Smooth muscle cell (in vitro differentiated cells): ENCODE measurements around the gene MAMLD1. TPM values are rescaled to one million over a fixed set of nuclear protein-coding genes. Genes with fewer than 3 reads are reported as not detected.

Source experiments
- DNase-seq: peaks from one replicate; lab custom pipeline; 2025; ENCODE audit not compliant: unreplicated experiment; lab: John Stamatoyannopoulos, UW
- H2AFZ ChIP-seq: fragments of 200-600 bp; sonication (generic); 2 replicates; pipeline ENCODE4 v1.6.0; 2016; ENCODE audit warnings: antibody characterized with exemption, low read depth, mild to moderate bottlenecking
- H3F3A ChIP-seq: fragments of 200-600 bp; sonication (generic); 2 replicates; pipeline ENCODE4 v1.6.0; 2017; ENCODE audit warnings: antibody characterized with exemption, low read depth
- H3K27ac ChIP-seq: fragments of 200-600 bp; sonication (generic); 2 replicates; pipeline ENCODE4 v1.5.1; 2016; ENCODE audit warnings: low read depth, mild to moderate bottlenecking
- H3K27me3 ChIP-seq: fragments of 200-600 bp; sonication (generic); 2 replicates; pipeline ENCODE4 v1.6.1; 2016; ENCODE audit warnings: low read depth, mild to moderate bottlenecking
- H3K36me3 ChIP-seq: fragments of 200-600 bp; sonication (generic); 2 replicates; pipeline ENCODE4 v1.5.1; 2016; ENCODE audit warnings: low read depth
- H3K4me1 ChIP-seq: fragments of 200-600 bp; sonication (generic); 2 replicates; pipeline ENCODE4 v1.5.1; 2016; ENCODE audit warnings: low read depth
- H3K4me2 ChIP-seq: fragments of 200-600 bp; sonication (generic); 2 replicates; pipeline ENCODE4 v1.6.0; 2016; ENCODE audit warnings: mild to moderate bottlenecking
- H3K4me3 ChIP-seq: fragments of 200-600 bp; sonication (generic); 2 replicates; pipeline ENCODE4 v1.5.1; 2016; ENCODE audit warnings: mild to moderate bottlenecking
- H3K79me2 ChIP-seq: fragments of 200-600 bp; sonication (generic); 2 replicates; pipeline ENCODE4 v1.6.0; 2016; ENCODE audit warnings: low read depth, mild to moderate bottlenecking
- H3K9ac ChIP-seq: fragments of 200-600 bp; sonication (generic); 2 replicates; pipeline ENCODE4 v1.6.0; 2016; ENCODE audit warnings: low read depth
- H3K9me3 ChIP-seq: fragments of 200-600 bp; sonication (generic); replicated peaks from 2 replicates; pipeline ENCODE4 v1.5.1; 2016; ENCODE audit warnings: low read depth
- H4K20me1 ChIP-seq: fragments of 200-600 bp; sonication (generic); 2 replicates; pipeline ENCODE4 v1.6.0; 2016; ENCODE audit warnings: low read depth
- WGBS: methylation state at CpG from one replicate; pipeline ENCODE4 v1.1.7; 2016; ENCODE audit warnings: low lambda C conversion rate; 5-methylcytosine and 5-hydroxymethylcytosine counted together
- polyA plus RNA-seq: library from polyadenylated mRNA; unstranded; fragments of >200 nt; fragmentation: Nextera tagmentation; extraction: Ambion mirVana; gene quantifications from 2 replicates; pipeline ENCODE4 v1.2.1, GENCODE V29; 2016
- total RNA-seq: library from RNA; depleted of rRNA; stranded (reverse); fragments of >200 nt; gene quantifications from 2 replicates; pipeline ENCODE4 v1.2.3, GENCODE V29; 2014
- TF ChIP-seq, protein P1 (sequence below): fragments of 200-600 bp; sonication (generic); IDR thresholded peaks from 2 replicates; pipeline ENCODE4 v1.5.1; 2017; ENCODE audit warnings: borderline replicate concordance, mild to moderate bottlenecking, antibody characterized with exemption; ENCODE audit not compliant: insufficient read depth, poor library complexity, severe bottlenecking

The MAMLD1 gene
- total and polyA plus RNA-seq, 2 experiments from 2014 or later, result 2.4 to 3.8 TPM

DNA sequence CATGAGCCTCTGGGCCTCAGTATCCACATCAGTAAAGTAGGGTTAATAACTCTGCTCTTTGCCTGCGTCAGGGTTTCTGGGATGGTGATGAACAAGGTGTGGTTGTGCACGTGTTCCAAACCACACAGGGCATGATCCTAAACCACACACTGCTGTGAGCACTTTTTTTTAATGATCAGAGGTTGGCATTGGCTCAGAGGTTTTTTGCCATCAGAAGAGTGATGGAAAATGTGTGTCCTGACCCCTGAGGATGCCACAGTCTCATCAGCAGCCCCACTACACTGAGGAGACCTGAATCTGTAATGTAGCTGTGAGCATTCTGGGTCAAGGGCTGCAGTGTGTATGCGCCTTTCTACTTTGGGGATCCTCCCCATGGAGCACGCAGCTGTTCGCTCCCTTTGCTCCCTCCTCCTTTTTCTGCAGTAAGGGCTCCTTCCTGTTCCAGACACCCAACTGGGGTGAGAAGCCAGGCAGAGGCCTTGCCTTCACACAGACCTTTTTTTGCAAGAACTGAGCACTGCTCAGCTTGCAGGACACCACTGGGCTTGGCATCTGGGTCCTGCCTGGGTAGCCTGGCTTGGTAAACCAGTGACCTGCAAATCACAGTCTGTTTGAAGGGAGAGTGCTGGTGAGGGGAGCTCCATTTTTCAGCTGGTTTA lies 87.5 kb downstream of the MAMLD1 start:
- 80% methylated on average over 5 of the region's 5 CpGs for WGBS
- DNase-seq, result no peak
- H3K9me3 ChIP-seq, result no peaks in the 10 kb centered on the region
- no peak overlapping the region for H2AFZ ChIP-seq
- no peaks in the 10 kb centered on the region for H3K4me1 ChIP-seq
- H3K79me2 ChIP-seq, result no peaks in the 10 kb centered on the region
- H3K4me2 ChIP-seq, result no peak overlapping the region
- H4K20me1 ChIP-seq, result no peaks in the 10 kb centered on the region
- H3K9ac ChIP-seq, result no peak overlapping the region
- no peaks in the 10 kb centered on the region for H3F3A ChIP-seq
- no peaks in the 10 kb centered on the region for H3K36me3 ChIP-seq
- H3K4me3 ChIP-seq, result no peak overlapping the region
- TF ChIP-seq, protein P1, sequence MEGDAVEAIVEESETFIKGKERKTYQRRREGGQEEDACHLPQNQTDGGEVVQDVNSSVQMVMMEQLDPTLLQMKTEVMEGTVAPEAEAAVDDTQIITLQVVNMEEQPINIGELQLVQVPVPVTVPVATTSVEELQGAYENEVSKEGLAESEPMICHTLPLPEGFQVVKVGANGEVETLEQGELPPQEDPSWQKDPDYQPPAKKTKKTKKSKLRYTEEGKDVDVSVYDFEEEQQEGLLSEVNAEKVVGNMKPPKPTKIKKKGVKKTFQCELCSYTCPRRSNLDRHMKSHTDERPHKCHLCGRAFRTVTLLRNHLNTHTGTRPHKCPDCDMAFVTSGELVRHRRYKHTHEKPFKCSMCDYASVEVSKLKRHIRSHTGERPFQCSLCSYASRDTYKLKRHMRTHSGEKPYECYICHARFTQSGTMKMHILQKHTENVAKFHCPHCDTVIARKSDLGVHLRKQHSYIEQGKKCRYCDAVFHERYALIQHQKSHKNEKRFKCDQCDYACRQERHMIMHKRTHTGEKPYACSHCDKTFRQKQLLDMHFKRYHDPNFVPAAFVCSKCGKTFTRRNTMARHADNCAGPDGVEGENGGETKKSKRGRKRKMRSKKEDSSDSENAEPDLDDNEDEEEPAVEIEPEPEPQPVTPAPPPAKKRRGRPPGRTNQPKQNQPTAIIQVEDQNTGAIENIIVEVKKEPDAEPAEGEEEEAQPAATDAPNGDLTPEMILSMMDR, result no peak
- no peak overlapping the region for H3K27ac ChIP-seq
- H3K27me3 ChIP-seq, result no peaks in the 10 kb centered on the region

DNA sequence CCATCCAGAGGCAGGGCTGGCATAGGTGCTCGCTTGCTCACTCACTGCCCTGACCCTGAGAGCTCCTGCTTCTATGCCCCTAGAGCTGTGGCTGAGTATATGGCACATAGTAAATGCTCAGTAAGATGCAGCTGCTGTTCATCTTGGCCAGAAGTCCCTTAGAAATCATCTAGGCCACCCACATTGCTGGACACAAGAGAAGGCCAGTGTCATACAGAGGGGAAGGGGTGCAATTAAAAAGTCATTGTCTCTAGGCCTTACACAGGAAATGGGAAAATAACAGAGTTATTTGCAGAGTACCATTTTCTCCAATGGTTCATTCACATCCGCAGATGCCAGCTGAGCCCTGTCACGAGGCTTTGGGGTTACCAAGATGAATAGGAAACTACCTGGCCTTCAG lies 88.8 kb downstream of the MAMLD1 start:
- H3K27ac ChIP-seq, result no peak overlapping the region
- no peak overlapping the region for H3K9ac ChIP-seq
- no peaks in the 10 kb centered on the region for H4K20me1 ChIP-seq
- H3K4me1 ChIP-seq, result no peaks in the 10 kb centered on the region
- no peaks in the 10 kb centered on the region for H3K27me3 ChIP-seq
- no peaks in the 10 kb centered on the region for H3F3A ChIP-seq
- H3K4me2 ChIP-seq, result no peak overlapping the region
- H3K9me3 ChIP-seq, result no peaks in the 10 kb centered on the region
- TF ChIP-seq, protein P1, result no peak
- no peak for DNase-seq
- no peaks in the 10 kb centered on the region for H3K36me3 ChIP-seq
- H2AFZ ChIP-seq, result no peak overlapping the region
- no peak overlapping the region for H3K4me3 ChIP-seq
- H3K79me2 ChIP-seq, result no peaks in the 10 kb centered on the region
- 69% methylated on average over 3 of the region's 3 CpGs for WGBS

DNA sequence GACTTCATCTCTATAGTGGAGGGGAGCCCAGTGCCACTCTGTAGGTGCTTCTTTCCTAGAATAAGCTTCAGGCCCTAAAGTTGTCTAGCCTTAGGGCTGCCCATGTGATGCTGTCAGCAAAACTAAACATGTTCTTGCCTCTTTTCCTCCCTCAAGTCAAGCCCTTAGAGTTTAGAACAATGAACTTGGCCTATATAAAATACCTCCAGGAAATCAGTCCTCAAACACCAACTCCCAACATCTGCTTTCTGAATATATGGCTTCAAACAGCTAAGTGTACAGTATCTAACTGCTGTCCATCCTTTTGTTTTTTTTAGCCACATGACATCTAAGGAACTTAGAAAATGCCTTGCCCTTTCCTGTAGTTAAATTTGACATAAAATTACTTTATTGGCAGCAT lies 91.0 kb downstream of the MAMLD1 start:
- no peak overlapping the region for H2AFZ ChIP-seq
- H3K36me3 ChIP-seq, result no peaks in the 10 kb centered on the region
- H3K4me2 ChIP-seq, result no peak overlapping the region
- TF ChIP-seq, protein P1, result no peak
- no peaks in the 10 kb centered on the region for H3F3A ChIP-seq
- no peaks in the 10 kb centered on the region for H3K27me3 ChIP-seq
- H3K9ac ChIP-seq, result no peak overlapping the region
- no peak overlapping the region for H3K4me3 ChIP-seq
- no peaks in the 10 kb centered on the region for H3K4me1 ChIP-seq
- no peak for DNase-seq
- H3K79me2 ChIP-seq, result no peaks in the 10 kb centered on the region
- no peaks in the 10 kb centered on the region for H3K9me3 ChIP-seq
- no peaks in the 10 kb centered on the region for H4K20me1 ChIP-seq
- no peak overlapping the region for H3K27ac ChIP-seq

DNA sequence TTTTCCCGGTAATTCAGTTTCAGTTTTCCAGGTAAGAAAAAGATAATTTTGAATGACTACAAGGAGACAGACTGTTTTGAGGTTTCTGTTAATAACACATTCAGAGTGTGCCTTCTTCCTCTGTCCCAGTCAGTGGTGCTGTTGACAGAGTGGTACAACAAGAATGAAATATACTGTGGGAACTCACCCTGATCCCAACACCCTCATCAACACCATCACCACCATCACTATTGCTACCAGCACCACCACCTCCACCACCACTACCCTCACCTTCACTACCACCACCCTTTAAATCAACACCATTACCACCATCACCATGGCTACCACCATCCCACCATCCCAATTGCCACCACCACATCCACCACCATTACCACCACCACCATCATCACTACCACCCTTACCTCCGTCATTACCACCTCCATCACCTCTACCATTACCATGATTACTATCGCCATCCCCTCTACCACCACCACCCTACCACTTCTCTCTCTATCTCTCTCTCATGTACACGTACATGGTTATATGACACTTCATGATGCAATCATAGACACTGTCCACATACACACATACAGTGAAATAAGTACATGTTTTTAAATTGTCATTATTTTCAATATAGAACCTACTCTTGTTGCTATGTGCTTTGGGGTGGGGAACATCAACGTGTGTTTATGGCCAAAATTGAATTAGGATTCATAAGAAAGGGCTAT lies 91.5 kb downstream of the MAMLD1 start:
- no peak overlapping the region for H3K4me2 ChIP-seq
- H3K9me3 ChIP-seq, result no peaks in the 10 kb centered on the region
- H3F3A ChIP-seq, result no peaks in the 10 kb centered on the region
- no peak overlapping the region for H3K4me3 ChIP-seq
- WGBS, result 71% methylated on average over 5 of the region's 5 CpGs
- no peaks in the 10 kb centered on the region for H3K27me3 ChIP-seq
- no peak overlapping the region for H3K27ac ChIP-seq
- TF ChIP-seq, protein P1, result no peak
- H2AFZ ChIP-seq, result no peak overlapping the region
- H3K9ac ChIP-seq, result no peak overlapping the region
- H4K20me1 ChIP-seq, result no peaks in the 10 kb centered on the region
- no peak for DNase-seq
- H3K36me3 ChIP-seq, result no peaks in the 10 kb centered on the region
- no peaks in the 10 kb centered on the region for H3K4me1 ChIP-seq
- H3K79me2 ChIP-seq, result no peaks in the 10 kb centered on the region
